AG04450 (cell line): Measurements from ENCODE around the gene HSPBAP1. TPM values are rescaled to one million over a fixed set of nuclear protein-coding genes. Genes with fewer than 3 reads are reported as not detected.
"Not testable (repeated sequence)": the region's sequence is repeated elsewhere in the genome, so short reads cannot be mapped to it uniquely, and the experiment has no call there.

Experiments used
- CTCF ChIA-PET: fragments of 300-600, 350-600 bp; formaldehyde crosslinking; extraction: SDS; loops from one replicate; lab custom pipeline; 2022; ENCODE audit warnings: antibody characterized with exemption, inconsistent platforms; lab: Charles Lee
- POLR2A ChIA-PET: fragments of 350-600 bp; formaldehyde crosslinking; extraction: SDS; loops from one replicate; lab custom pipeline; 2021; ENCODE audit warnings: antibody characterized with exemption, inconsistent platforms; lab: Yijun Ruan, JAX
- DNase-seq: peaks from one replicate; pipeline ENCODE4 v3.0.0-alpha.2; 2011; ENCODE audit warnings: low read depth, low spot score
- H3K27ac ChIP-seq: one replicate; pipeline ENCODE4 v1.5.1; 2012; ENCODE audit warnings: low read depth, low read length, control low read depth
- H3K27me3 ChIP-seq: one replicate; pipeline ENCODE4 v1.6.0; 2012; ENCODE audit warnings: low read length; ENCODE audit not compliant: control insufficient read depth, insufficient read depth
- H3K4me3 ChIP-seq: 2 replicates; pipeline ENCODE4 v1.5.1; 2011; ENCODE audit warnings: mild to moderate bottlenecking, low read depth, low read length, control low read depth
- H3K9me3 ChIP-seq: 2 replicates; pipeline ENCODE4 v1.5.1; 2012; ENCODE audit warnings: low read length; ENCODE audit not compliant: control insufficient read depth, insufficient read depth
- CTCF ChIP-seq: IDR thresholded peaks from 2 replicates; pipeline ENCODE4 v1.5.1; 2011; ENCODE audit warnings: low read depth, low read length, control low read depth, inconsistent platforms
- polyA plus RNA-seq: library from polyadenylated mRNA; depleted of rRNA; stranded (reverse); fragments of >200 nt; gene quantifications from 2 replicates; pipeline ENCODE4 v1.2.3, GENCODE V29; 2011

HSPBAP1 gene
- polyA plus RNA-seq, 1 experiment: 8.3 TPM

GRCh38 chr3:122745369-122746021, 48.1 kb downstream of the HSPBAP1 start:
- TF ChIP-seq CTCF: no peak
- no peaks in the 10 kb centered on the region for H3K27me3 ChIP-seq
- H3K9me3 ChIP-seq: peaks cover 4% of the 10 kb centered on the region; the same call in 1 of the 2 replicates
- DNase-seq: peak; percentile 56
- H3K4me3 ChIP-seq: no peak overlapping the region
- H3K27ac ChIP-seq: peak overlapping the region; percentile 78
- POLR2A ChIA-PET: interaction anchor here (1.1 kb wide), 1 partner anchor 39 kb away, joined by 4 read pairs; no protein-coding TSS in a partner anchor
- CTCF ChIA-PET: interaction anchor here (3.6 kb wide), 1 partner anchor 10 kb away, joined by 22 read pairs; no protein-coding TSS in a partner anchor

- DNase-seq: no peak
- Histone ChIP-seq H3K4me3 (no peak overlapping the region), H3K27me3 (no peaks in the 10 kb centered on the region), H3K9me3 (peaks cover 4% of the 10 kb centered on the region; the same call in 1 of the 2 replicates), H3K27ac (no peak overlapping the region)
- POLR2A ChIA-PET: no interaction called here
- no peak for TF ChIP-seq CTCF
- CTCF ChIA-PET: interaction anchor here (3.6 kb wide), 1 partner anchor 12 kb away, joined by 22 read pairs; no protein-coding TSS in a partner anchor
Measured at GRCh38 chr3:122743581-122744120, 50.0 kb downstream of the HSPBAP1 start.

GRCh38 chr3:122742234-122742633, 51.4 kb downstream of the HSPBAP1 start:
- TF ChIP-seq CTCF: no peak
- POLR2A ChIA-PET: interaction anchor here (0.5 kb wide), 1 partner anchor 324 kb away, joined by 3 read pairs; the partner anchor contains the start of gene PDIA5

GRCh38 chr3:122739172-122739571, 54.5 kb downstream of the HSPBAP1 start:
- CTCF ChIA-PET: no interaction called here
- no peak overlapping the region for H3K4me3 ChIP-seq
- POLR2A ChIA-PET: no interaction called here
- DNase-seq: no peak
- H3K27ac ChIP-seq: no peak overlapping the region
- no peak for TF ChIP-seq CTCF
- no peaks in the 10 kb centered on the region for H3K27me3 ChIP-seq
- no peaks in the 10 kb centered on the region for H3K9me3 ChIP-seq

More at GRCh38 chr3:122742234-122742633, 51.4 kb downstream of the HSPBAP1 start:
- CTCF ChIA-PET: no interaction called here
- no peak overlapping the region for H3K4me3 ChIP-seq
- no peak overlapping the region for H3K27ac ChIP-seq
- no peaks in the 10 kb centered on the region for H3K27me3 ChIP-seq
- H3K9me3 ChIP-seq: peaks cover 4% of the 10 kb centered on the region; the same call in 1 of the 2 replicates
- DNase-seq: no peak

- CTCF ChIA-PET, H3K9me3 ChIP-seq, H3K4me3 ChIP-seq, H3K27ac ChIP-seq, H3K27me3 ChIP-seq, DNase-seq: not testable (repeated sequence)
- POLR2A ChIA-PET: interaction anchor here (0.6 kb wide), 1 partner anchor 596 kb away, joined by 3 read pairs; no protein-coding TSS in a partner anchor
Measured at GRCh38 chr3:122732682-122733525, 60.7 kb downstream of the HSPBAP1 start.
